22Rv1 (cell line): Measurements from ENCODE around the gene PRKRA.
"Not testable (repeated sequence)": the region's sequence is repeated elsewhere in the genome, so short reads cannot be mapped to it uniquely, and the experiment has no call there.

Source experiments
- H3K27ac ChIP-seq: fragments of 450-650 bp; 2 replicates; pipeline ENCODE4 v1.5.1; 2017
- ZFX ChIP-seq: fragments of 450-650 bp; IDR thresholded peaks from 2 replicates; pipeline ENCODE4 v1.6.1; 2017; ENCODE audit warnings: antibody characterized with exemption, borderline replicate concordance
- TF ChIP-seq, protein P1 (sequence below): fragments of 450-650 bp; IDR thresholded peaks from 2 replicates; pipeline ENCODE4 v1.5.1; 2017; ENCODE audit warnings: mild to moderate bottlenecking

The PRKRA gene

GRCh38 chr2:178429336-178429735 lies 21.6 kb downstream of the PRKRA start:
- no peak overlapping the region for H3K27ac ChIP-seq

DNA sequence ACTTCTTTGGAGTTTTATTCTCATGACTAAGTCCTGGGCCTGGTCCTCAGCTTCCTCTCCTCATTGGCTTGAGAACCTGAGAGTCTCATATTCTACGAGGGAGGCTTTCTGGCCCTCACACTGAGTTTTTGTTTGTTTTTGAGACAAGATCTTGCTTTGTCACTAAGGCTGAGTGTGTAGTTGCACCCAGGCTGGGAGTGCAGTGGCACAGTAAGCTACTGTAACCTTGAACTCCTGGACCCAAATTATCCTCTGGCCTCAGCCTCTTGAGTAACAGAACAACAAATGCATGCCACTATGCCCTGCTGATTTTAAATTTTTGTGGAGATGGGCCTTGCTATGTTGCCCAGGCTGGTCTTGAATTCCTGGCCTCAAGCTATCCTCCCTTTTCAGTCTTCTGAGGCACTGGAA lies 22.6 kb downstream of the PRKRA start:
- TF ChIP-seq, protein P1, sequence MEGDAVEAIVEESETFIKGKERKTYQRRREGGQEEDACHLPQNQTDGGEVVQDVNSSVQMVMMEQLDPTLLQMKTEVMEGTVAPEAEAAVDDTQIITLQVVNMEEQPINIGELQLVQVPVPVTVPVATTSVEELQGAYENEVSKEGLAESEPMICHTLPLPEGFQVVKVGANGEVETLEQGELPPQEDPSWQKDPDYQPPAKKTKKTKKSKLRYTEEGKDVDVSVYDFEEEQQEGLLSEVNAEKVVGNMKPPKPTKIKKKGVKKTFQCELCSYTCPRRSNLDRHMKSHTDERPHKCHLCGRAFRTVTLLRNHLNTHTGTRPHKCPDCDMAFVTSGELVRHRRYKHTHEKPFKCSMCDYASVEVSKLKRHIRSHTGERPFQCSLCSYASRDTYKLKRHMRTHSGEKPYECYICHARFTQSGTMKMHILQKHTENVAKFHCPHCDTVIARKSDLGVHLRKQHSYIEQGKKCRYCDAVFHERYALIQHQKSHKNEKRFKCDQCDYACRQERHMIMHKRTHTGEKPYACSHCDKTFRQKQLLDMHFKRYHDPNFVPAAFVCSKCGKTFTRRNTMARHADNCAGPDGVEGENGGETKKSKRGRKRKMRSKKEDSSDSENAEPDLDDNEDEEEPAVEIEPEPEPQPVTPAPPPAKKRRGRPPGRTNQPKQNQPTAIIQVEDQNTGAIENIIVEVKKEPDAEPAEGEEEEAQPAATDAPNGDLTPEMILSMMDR, result no peak
- no peak for TF ChIP-seq ZFX
- no peak overlapping the region for H3K27ac ChIP-seq

More at GRCh38 chr2:178429336-178429735, 21.6 kb downstream of the PRKRA start:
- TF ChIP-seq ZFX, result no peak
- TF ChIP-seq, protein P1, result no peak

DNA sequence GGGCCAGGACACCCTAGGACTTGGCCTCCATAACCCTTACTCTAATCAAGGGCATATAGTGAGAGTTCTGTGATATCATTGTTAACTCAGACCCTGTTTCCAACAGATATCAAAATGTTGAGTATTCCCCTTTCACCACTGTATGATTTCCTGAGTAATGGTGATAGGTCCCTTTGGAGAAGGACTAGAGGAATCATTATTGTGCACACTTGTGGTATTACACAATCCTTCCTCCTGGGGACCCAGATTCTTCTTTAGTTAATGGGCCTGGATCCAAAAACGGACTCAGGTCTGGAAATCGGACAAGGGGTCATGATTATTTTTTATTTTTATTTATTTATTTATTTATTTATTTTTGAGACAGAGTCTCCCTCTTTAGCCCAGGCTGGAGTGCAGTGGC lies 23.5 kb downstream of the PRKRA start:
- H3K27ac ChIP-seq, result no peak overlapping the region
- TF ChIP-seq, protein P1, result no peak
- TF ChIP-seq ZFX, result no peak

- no peak overlapping the region for H3K27ac ChIP-seq
- TF ChIP-seq ZFX, result no peak
- TF ChIP-seq, protein P1, result no peak
Observed at GRCh38 chr2:178426388-178426787, 24.6 kb downstream of the PRKRA start.

GRCh38 chr2:178425255-178425827 lies 25.6 kb downstream of the PRKRA start:
- TF ChIP-seq ZFX, result no peak
- TF ChIP-seq, protein P1, result no peak
- H3K27ac ChIP-seq, result no peak overlapping the region

DNA sequence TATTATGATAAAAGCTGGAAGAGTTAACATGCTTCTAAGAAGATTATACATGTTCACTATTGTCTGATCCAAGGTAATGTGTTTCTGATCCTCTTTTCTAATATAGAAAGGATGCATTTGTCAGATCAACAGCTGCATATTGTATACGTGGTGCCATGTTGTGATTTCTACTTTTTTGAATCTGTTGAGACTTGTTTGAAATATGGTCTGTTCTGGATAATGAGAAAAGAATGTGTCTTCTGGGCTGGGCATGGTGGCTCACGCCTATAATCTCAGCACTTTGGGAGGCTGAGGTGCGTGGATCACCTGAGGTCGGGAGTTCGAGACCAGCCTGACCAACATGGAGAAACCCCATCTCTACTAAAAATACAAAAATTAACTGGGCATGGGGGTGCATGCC lies 27.2 kb downstream of the PRKRA start:
- H3K27ac ChIP-seq, result not testable (repeated sequence)

- TF ChIP-seq, protein P1, result no peak
- TF ChIP-seq ZFX, result no peak
- H3K27ac ChIP-seq, result no peak overlapping the region
Observed at GRCh38 chr2:178422097-178422496, 28.9 kb downstream of the PRKRA start.

- TF ChIP-seq, protein P1, result no peak
- TF ChIP-seq ZFX, result no peak
- no peak overlapping the region for H3K27ac ChIP-seq
Observed at GRCh38 chr2:178420463-178420999, 30.4 kb downstream of the PRKRA start.
